ENCODE data around the gene GADD45B.
A peak's percentile ranks its signal among the peaks of the same experiment; 100 is the strongest.
"Not testable (repeated sequence)": the region's sequence is repeated elsewhere in the genome, so short reads cannot be mapped to it uniquely, and the experiment has no call there.

The GADD45B gene

GRCh38 chr19:2487842-2488241 lies 11.9 kb downstream of the GADD45B start:
- DNase-seq (ENCODE audit: low read depth in 1 of 2, low spot score in 1 of 2): no peak

GRCh38 chr19:2488405-2488941 lies 12.5 kb downstream of the GADD45B start:
- no peak for DNase-seq (ENCODE audit: low read depth in 1 of 2, low spot score in 1 of 2)

- DNase-seq (ENCODE audit: low read depth in 1 of 2, low spot score in 1 of 2): no peak
Observed at GRCh38 chr19:2488942-2489731, 13.2 kb downstream of the GADD45B start.

GRCh38 chr19:2490659-2491058 lies 14.7 kb downstream of the GADD45B start:
- DNase-seq (ENCODE audit: low read depth in 1 of 2, low spot score in 1 of 2): no peak

GRCh38 chr19:2491130-2491801 lies 15.3 kb downstream of the GADD45B start:
- no peak for DNase-seq (ENCODE audit: low read depth in 1 of 2, low spot score in 1 of 2)

- no peak for DNase-seq (ENCODE audit: low read depth in 1 of 2, low spot score in 1 of 2)
Observed at GRCh38 chr19:2492870-2493269, 16.9 kb downstream of the GADD45B start.

GRCh38 chr19:2493448-2493847 lies 17.5 kb downstream of the GADD45B start:
- not testable (repeated sequence) for DNase-seq (ENCODE audit: low read depth in 1 of 2, low spot score in 1 of 2)

GRCh38 chr19:2494084-2494446 lies 18.1 kb downstream of the GADD45B start:
- DNase-seq (ENCODE audit: low read depth in 1 of 2, low spot score in 1 of 2): no peak

GRCh38 chr19:2494447-2495129 lies 18.7 kb downstream of the GADD45B start:
- peak in 1 of 2 donors; percentile 52 for DNase-seq (ENCODE audit: low read depth in 1 of 2, low spot score in 1 of 2)

- no peak for DNase-seq (ENCODE audit: low read depth in 1 of 2, low spot score in 1 of 2)
Observed at GRCh38 chr19:2495130-2495641, 19.3 kb downstream of the GADD45B start.

GRCh38 chr19:2495651-2496316 lies 19.9 kb downstream of the GADD45B start:
- no peak for DNase-seq (ENCODE audit: low read depth in 1 of 2, low spot score in 1 of 2)

GRCh38 chr19:2497186-2497585 lies 21.3 kb downstream of the GADD45B start:
- DNase-seq (ENCODE audit: low read depth in 1 of 2, low spot score in 1 of 2): no peak

GRCh38 chr19:2500156-2500555 lies 24.2 kb downstream of the GADD45B start:
- DNase-seq (ENCODE audit: low read depth in 1 of 2, low spot score in 1 of 2): no peak

- DNase-seq (ENCODE audit: low read depth in 1 of 2, low spot score in 1 of 2): no peak
Observed at GRCh38 chr19:2500841-2501261, 24.9 kb downstream of the GADD45B start.

- DNase-seq (ENCODE audit: low read depth in 1 of 2, low spot score in 1 of 2): peak; percentile 42 to 50
Observed at GRCh38 chr19:2503521-2504109, 27.7 kb downstream of the GADD45B start.

GRCh38 chr19:2506656-2507055 lies 30.7 kb downstream of the GADD45B start:
- not testable (repeated sequence) for DNase-seq (ENCODE audit: low read depth in 1 of 2, low spot score in 1 of 2)

GRCh38 chr19:2507109-2507508 lies 31.2 kb downstream of the GADD45B start:
- DNase-seq (ENCODE audit: low read depth in 1 of 2, low spot score in 1 of 2): no peak

- no peak for DNase-seq (ENCODE audit: low read depth in 1 of 2, low spot score in 1 of 2)
Observed at GRCh38 chr19:2509096-2509495, 33.2 kb downstream of the GADD45B start.

GRCh38 chr19:2511570-2511969 lies 35.6 kb downstream of the GADD45B start:
- no peak for DNase-seq (ENCODE audit: low read depth in 1 of 2, low spot score in 1 of 2)

GRCh38 chr19:2511991-2512390 lies 36.1 kb downstream of the GADD45B start:
- no peak for DNase-seq (ENCODE audit: low read depth in 1 of 2, low spot score in 1 of 2)

Data from stimulated activated CD4-positive, alpha-beta T cell treated with anti-CD3 and anti-CD28 coated beads, Interleukin-15, amount 100 ng/mL, for 1 hour (primary cell).